KMS-11 (cell line): Measurements from ENCODE around the gene CRACR2A.

ENCODE experiments used
- H2AFZ ChIP-seq: fragments of 200-600 bp; sonication (generic); 2 replicates; pipeline ENCODE4 v1.6.1; 2016; ENCODE audit warnings: antibody characterized with exemption, mixed run types, low read depth
- H3K27ac ChIP-seq: fragments of 200-600 bp; sonication (generic); 2 replicates; pipeline ENCODE4 v1.6.1; 2016; ENCODE audit warnings: mild to moderate bottlenecking, mixed run types
- H3K27me3 ChIP-seq: fragments of 200-600 bp; sonication (generic); 2 replicates; pipeline ENCODE4 v1.6.1; 2017; ENCODE audit warnings: mild to moderate bottlenecking, low read depth, mixed run types, moderate library complexity; ENCODE audit not compliant: insufficient read depth
- H3K36me3 ChIP-seq: fragments of 200-600 bp; sonication (generic); 2 replicates; pipeline ENCODE4 v1.6.1; 2017; ENCODE audit warnings: mild to moderate bottlenecking, mixed run types; ENCODE audit not compliant: insufficient read depth
- H3K4me1 ChIP-seq: fragments of 200-600 bp; sonication (generic); 2 replicates; pipeline ENCODE4 v1.6.1; 2016; ENCODE audit warnings: mild to moderate bottlenecking, low read depth, mixed run types; ENCODE audit not compliant: poor library complexity, severe bottlenecking
- H3K4me2 ChIP-seq: fragments of 200-600 bp; sonication (generic); 2 replicates; pipeline ENCODE4 v1.7.0; 2016; ENCODE audit warnings: mild to moderate bottlenecking, mixed run types
- H3K4me3 ChIP-seq: fragments of 200-600 bp; sonication (generic); IDR thresholded peaks from 2 replicates; pipeline ENCODE4 v1.6.1; 2017; ENCODE audit warnings: low read depth, low read length, mixed read lengths; ENCODE audit not compliant: insufficient read depth
- H3K79me2 ChIP-seq: fragments of 200-600 bp; sonication (generic); 2 replicates; pipeline ENCODE4 v1.6.1; 2016; ENCODE audit warnings: low read depth, mixed run types; ENCODE audit not compliant: insufficient read depth
- H3K9ac ChIP-seq: fragments of 200-600 bp; sonication (generic); 2 replicates; pipeline ENCODE4 v1.6.1; 2016; ENCODE audit warnings: mild to moderate bottlenecking, mixed run types
- H4K20me1 ChIP-seq: fragments of 200-600 bp; sonication (generic); 2 replicates; pipeline ENCODE4 v1.6.1; 2016; ENCODE audit warnings: mild to moderate bottlenecking, mixed run types; ENCODE audit not compliant: insufficient read depth
- TF ChIP-seq, protein P1 (sequence below): fragments of 200-600 bp; sonication (generic); conservative IDR thresholded peaks from 2 replicates; pipeline ENCODE4 v1.6.1; 2017; ENCODE audit warnings: low read depth, mild to moderate bottlenecking, antibody characterized with exemption, low read length, moderate library complexity, mixed read lengths

Gene CRACR2A

DNA sequence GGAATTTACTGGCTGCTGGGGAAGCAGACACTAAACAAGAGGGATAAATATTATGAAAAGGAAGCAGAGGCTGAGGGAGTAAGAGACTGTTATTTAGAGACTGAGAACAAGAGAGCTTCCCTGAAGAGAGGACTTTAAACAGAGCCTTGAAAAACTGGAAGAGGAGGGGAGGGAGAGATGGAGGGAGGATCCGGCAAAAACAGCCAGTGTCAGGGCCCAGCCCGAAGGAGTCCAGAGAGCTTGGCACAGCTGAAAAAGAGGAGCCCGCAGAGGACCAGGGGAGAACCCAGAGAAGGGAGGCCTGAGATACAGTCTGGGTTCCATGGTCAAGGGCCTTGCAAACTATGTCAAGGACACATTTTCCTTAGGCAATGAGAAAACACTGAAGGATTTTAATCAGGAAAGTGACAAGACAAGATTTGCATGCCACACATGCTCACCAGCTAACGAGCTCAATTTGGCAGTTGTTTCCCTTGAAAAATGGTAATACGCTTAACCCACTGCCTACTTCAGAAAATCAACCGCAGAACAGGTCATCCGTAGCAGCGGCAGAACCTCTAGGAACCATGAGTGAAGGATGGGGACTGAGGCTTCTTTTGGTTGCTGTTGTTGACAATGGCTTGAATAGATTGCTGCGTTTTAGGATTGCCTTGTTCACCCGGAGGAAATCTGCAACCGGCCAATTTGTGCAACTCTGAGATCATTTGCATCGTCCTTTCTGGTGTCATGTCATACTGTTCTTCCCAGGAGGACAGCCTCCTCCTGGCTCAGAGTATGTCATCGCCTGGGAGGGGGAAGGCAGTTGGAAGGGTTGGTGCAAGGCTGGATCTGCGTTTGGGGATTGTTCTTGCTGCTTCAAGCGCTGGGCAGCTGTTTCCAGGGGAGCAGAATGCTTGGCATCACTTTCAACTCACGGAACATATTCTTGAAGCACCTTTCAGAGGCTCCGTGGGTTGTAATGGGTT is 153.7 kb downstream of the CRACR2A start:
- Histone ChIP-seq H3K4me3 (no peak overlapping the region), H3K9ac (no peak overlapping the region), H3K4me1 (no peaks in the 10 kb centered on the region), H3K27me3 (no peaks in the 10 kb centered on the region), H2AFZ (no peak overlapping the region), H3K27ac (no peak overlapping the region), H3K4me2 (no peak overlapping the region), H3K79me2 (no peaks in the 10 kb centered on the region), H3K36me3 (no peaks in the 10 kb centered on the region), H4K20me1 (no peaks in the 10 kb centered on the region)
- TF ChIP-seq, protein P1, sequence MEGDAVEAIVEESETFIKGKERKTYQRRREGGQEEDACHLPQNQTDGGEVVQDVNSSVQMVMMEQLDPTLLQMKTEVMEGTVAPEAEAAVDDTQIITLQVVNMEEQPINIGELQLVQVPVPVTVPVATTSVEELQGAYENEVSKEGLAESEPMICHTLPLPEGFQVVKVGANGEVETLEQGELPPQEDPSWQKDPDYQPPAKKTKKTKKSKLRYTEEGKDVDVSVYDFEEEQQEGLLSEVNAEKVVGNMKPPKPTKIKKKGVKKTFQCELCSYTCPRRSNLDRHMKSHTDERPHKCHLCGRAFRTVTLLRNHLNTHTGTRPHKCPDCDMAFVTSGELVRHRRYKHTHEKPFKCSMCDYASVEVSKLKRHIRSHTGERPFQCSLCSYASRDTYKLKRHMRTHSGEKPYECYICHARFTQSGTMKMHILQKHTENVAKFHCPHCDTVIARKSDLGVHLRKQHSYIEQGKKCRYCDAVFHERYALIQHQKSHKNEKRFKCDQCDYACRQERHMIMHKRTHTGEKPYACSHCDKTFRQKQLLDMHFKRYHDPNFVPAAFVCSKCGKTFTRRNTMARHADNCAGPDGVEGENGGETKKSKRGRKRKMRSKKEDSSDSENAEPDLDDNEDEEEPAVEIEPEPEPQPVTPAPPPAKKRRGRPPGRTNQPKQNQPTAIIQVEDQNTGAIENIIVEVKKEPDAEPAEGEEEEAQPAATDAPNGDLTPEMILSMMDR, result no peak

DNA sequence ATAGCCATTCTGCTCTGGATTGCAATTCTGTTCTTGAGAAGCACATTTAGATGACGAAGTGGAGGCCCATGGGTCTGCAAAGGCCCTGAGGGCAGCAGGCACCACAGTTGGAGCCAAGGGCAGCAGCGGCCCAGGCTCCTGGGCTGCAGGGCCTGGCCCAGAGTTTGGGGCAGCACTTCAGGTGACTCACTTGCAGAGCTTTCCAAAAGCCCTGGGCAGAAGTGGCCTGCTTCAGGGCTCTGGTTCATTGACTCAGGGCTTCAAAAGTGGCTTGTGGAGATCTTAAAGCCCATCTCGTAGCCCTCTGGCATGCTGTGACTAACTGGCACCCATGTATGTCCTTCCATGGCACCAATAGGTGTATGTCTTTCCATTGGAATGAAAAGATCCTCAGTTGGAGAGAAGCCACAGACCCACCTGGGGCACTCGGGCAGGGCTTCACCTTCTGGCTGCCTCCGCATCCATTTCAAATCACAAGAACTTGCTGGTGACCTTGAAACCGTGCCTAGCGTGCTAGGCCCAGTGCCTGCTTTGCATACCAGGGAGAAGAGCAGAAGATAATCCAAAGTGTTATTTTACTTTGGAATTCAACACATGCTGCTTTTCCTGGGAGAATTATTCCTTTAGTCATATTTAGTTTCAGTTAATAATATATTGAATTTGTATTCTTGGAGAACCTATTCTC is 155.2 kb downstream of the CRACR2A start:
- TF ChIP-seq, protein P1, result no peak
- H2AFZ ChIP-seq, result no peak overlapping the region
- H3K4me3 ChIP-seq, result no peak overlapping the region
- no peak overlapping the region for H3K4me2 ChIP-seq
- no peaks in the 10 kb centered on the region for H3K4me1 ChIP-seq
- no peaks in the 10 kb centered on the region for H3K27me3 ChIP-seq
- no peaks in the 10 kb centered on the region for H3K79me2 ChIP-seq
- no peak overlapping the region for H3K27ac ChIP-seq
- no peaks in the 10 kb centered on the region for H3K36me3 ChIP-seq
- no peak overlapping the region for H3K9ac ChIP-seq
- H4K20me1 ChIP-seq, result no peaks in the 10 kb centered on the region

DNA sequence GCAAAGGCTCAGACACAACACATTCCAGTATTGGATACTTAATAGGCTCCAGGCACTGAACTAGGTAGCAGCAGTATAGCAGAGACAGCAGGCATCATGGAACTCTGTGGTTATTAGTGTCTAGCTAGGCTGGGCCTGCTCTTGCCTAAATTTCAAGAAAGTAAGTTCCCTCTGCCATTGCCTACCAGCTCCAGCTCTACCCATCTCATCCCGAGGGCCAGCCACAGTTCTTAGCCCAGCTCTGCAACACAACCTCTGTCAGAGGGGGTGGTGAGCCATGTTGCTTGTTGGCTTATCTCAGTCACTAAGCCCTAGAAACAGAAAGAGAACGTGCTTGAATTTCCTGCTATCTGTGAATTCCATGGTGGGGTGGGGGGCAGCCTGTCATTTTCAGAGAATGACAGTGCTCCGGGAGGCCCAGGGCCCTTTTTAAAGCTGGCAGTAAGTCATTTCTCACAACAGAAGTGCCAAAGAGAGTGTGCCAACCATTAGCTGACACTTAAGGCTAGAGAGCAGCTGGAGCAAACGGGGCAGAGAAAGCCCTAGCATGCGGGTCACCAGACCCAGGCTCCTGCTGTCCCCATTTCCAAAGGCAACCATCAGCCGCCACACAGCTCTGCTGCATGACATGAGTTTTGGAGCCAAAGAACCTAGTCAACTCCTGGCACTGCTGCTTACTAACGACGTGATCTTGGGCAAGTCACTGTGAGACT is 156.1 kb downstream of the CRACR2A start:
- Histone ChIP-seq H3K4me2 (no peak overlapping the region), H3K27ac (no peak overlapping the region), H2AFZ (no peak overlapping the region), H3K79me2 (no peaks in the 10 kb centered on the region), H3K4me1 (no peaks in the 10 kb centered on the region), H3K4me3 (no peak overlapping the region), H4K20me1 (no peaks in the 10 kb centered on the region), H3K27me3 (no peaks in the 10 kb centered on the region), H3K9ac (no peak overlapping the region), H3K36me3 (no peaks in the 10 kb centered on the region)
- TF ChIP-seq, protein P1, result no peak

DNA sequence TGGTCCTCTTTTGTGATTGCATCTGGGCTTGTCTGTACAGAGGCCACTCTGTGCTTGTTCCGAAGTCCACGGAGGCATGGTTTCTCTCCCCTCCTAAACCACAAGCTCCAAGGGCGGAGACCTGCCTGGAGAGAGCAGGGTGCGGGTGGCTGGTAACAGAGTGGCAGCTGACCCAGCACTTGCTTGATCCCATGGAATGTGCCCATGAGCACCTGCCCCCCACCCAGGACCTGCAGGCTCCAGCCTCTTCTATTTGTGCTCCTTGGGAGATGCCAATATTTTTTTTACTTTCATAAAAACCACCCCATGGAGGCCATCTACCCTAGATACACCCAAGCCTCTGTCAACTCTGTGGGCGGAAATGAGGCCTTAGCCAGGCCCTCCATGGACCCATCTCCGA is 157.2 kb downstream of the CRACR2A start:
- H3K27ac ChIP-seq, result no peak overlapping the region
- H3K4me1 ChIP-seq, result no peaks in the 10 kb centered on the region
- TF ChIP-seq, protein P1, result no peak
- H3K4me2 ChIP-seq, result no peak overlapping the region
- no peaks in the 10 kb centered on the region for H3K79me2 ChIP-seq
- no peaks in the 10 kb centered on the region for H3K36me3 ChIP-seq
- H4K20me1 ChIP-seq, result no peaks in the 10 kb centered on the region
- H3K9ac ChIP-seq, result no peak overlapping the region
- H3K4me3 ChIP-seq, result no peak overlapping the region
- no peaks in the 10 kb centered on the region for H3K27me3 ChIP-seq
- no peak overlapping the region for H2AFZ ChIP-seq
